Measurements from ENCODE around the gene RAB3GAP1.
"Not testable (repeated sequence)": the region's sequence is repeated elsewhere in the genome, so short reads cannot be mapped to it uniquely, and the experiment has no call there.

The RAB3GAP1 gene

DNA sequence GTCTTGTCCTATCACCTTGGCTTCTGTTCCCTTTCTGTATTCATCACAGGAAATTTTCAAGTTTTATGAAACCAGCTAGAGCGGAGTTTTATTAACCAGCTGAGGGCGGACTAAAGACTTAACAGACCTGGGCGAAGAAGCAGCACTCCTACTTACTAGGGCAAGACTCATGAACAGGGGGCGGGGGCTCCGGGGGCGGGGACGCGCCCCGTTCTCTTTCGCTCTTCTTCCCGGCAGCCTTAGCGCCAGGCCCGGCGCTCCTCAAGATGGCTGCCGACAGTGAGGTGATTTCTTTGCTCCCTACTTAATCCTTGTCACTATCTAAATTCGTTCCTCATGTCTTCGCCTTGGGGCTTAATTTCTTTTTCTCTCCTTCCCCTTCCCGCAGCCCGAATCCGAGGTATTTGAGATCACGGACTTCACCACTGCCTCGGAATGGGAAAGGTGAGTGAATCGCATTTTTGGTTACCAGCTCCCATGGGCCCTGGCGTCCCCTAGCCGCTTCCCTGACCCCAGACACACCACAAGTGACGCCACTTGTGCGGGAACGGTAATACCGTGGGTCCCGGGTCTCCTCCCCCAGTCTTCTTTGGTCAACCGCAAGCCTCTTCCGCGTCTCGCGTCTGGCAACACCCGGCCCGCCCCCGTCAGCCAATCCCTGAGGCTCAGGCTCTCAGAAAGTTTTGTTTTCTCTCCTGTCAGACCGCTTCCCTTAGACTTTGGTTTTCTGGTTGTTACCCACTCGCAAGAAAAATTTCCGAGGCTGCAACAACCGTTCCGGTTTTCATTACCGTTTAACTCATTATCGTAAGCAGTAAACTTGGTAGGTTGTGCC, at the start of gene RAB3GAP1:
Gene RAB3GAP1 (plus strand): TSS at position 251 of the 835 bp plus-strand sequence. CDS start 16 bp downstream, at position 267.
- DNase-seq (ENCODE audit: low spot score) = peak; percentile 88

DNA sequence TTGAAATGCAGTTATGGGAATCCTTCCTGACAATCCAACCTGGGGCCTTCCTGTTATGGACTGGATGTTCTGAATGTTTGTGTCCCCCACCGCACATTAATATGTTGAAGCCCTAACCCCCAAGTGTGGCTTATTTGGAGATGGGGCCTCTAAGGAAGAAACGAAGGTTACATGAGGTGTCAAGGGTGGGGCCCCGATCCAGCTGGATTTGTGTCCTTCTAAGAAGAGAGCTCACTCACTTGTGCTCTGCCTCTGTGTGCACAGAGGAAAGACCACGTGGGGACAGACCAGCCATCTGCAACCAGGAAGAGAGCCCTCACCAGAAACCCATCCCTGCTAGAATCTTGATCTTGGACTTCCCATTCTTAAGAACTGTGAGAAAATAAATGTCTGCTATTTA, 49.3 kb upstream of the RAB3GAP1 start:
- DNase-seq (ENCODE audit: low spot score) = no peak

DNA sequence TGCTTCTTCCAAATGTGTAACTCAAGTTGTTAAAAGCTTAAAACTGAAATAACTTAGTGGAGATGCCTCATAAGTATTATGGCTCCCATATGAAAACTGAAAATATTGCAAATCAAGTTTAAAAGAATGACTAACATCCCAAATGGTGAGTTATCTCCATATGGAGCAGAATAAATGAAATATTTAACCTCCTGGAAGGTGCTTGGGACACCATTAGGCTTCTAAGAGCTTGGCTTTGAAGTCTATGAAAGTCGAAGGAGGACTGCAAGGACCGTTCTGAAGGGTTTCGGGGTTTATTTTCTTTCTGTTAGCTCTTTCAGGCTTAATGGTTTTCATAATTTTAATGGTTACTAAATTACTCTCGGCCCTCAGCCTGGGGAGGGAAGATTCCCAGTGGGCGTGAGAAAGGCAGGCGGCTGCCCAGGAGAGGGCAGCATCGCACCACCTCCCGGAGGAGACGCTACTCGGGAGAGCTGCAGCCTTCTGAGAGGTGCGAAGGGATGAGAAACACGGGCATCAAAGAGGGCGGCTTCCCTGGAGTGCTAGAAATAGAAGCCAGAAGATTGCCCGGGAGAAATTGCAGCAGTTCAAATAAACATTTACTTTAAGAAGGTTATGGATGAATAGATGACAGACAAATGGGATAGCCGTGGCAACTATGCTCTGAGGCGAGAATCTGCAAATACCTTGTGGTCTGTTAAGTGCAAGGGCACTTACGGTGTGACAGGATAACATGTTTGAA, 47.9 kb upstream of the RAB3GAP1 start:
- DNase-seq (ENCODE audit: low spot score) = peak; percentile 71

DNA sequence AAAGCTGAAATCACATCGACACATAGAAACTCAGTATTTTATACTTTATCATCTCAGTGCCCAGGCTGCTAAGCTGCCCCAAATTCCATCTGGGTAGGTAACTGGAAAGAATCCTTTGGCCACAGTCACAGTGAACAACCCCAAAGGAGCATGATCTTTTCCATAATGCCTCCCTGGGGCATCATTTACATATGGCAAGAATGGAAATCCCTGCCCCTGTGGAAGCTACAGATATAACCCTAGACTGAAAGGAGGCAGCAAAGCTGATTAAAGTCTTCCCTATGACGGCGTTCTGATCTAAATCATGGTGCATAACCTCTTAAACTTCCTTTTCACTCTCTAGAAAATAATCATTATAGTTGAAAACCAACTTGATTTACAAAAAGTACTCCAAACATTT, 46.3 kb upstream of the RAB3GAP1 start:
- no peak for DNase-seq (ENCODE audit: low spot score)

DNA sequence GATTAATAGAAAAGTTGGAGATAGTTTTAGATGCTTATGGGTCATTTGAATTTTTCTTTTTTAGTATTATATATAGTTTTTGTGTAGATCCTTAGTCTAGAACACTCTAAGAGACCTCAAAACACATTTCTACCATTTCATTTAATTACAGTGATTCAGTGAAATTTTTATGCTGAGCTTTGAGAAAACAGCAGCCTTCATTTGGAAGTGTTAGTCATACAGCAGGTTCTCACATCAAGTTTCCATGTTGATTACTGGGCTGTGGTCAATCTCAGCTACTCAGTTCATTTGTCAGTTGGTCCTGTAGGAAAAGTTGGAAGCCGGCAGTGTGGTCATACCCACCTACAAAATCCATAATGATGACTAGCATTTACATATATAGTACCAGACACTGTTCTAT, 42.8 kb upstream of the RAB3GAP1 start:
- DNase-seq (ENCODE audit: low spot score) = no peak

DNA sequence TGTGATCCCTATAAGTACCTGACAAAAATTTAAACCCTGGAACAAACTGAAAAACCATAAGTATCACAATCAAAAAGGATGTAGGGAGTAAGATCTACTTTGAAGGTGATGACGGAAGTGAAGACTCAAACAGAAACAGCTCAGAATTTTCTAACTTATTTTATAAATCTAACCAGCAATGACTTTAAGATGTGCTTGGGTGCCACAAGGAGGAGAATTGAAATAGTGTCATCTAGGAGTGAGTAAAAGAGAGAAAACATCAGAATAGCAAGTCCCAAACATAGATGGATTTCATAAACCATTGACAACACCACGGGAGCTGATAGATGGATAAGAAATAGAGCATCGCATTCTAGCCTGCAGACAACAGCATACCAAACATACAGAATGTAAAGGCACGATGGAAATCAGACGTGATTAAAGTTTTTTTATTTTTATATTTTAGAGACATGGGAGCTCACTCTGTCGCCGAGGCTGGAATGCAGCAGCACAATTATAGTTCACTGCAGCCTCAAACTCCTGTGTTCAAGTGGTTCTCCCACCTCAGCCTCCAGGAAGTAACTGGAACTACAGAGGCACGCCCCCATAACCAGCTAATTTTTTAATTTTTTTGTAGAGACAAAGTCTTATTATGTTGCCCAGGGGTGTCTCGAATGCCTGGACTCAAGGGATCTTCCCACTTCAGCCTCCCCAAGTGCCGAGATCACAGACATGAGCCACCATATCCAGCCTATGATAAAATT, 41.7 kb upstream of the RAB3GAP1 start:
- DNase-seq (ENCODE audit: low spot score) = no peak

DNA sequence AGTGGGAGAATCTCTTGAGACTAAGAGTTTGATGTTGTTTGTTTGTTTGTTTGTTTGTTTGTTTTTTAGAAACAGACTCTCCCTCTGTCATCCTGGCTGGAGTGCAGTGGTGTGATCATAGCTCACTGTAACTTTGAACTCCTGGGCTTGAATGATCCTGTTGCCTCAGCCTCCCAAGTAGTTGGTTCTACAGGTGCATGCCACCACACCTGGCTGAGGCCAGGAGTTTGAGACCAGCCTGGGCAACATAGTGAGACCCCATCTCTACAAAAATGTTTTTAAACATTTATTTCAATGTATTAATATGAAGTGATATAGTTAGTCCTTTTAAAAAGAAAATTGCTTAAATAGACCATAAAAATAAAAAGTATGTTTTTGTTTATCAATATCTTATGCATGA, 40.5 kb upstream of the RAB3GAP1 start:
- DNase-seq (ENCODE audit: low spot score) = no peak

DNA sequence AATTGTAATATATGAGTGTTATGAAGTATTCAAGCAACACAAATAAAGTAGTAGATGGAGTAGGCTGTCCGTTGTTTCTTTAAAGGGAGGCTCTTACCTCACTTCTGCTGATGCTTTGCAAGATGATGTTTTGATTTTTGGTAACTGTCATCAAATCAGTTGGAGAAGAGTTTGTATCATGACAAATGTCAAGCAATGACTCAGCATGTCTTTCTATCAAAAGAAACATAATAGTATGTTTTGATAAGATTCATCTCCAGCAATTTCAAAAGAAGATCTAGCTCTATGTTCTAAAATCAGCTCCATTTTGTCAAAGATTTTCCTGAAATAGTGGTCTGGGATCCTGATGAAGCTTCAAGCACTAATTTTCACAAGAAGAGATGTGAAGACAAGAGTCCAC, 30.5 kb upstream of the RAB3GAP1 start:
- DNase-seq (ENCODE audit: low spot score) = no peak

DNA sequence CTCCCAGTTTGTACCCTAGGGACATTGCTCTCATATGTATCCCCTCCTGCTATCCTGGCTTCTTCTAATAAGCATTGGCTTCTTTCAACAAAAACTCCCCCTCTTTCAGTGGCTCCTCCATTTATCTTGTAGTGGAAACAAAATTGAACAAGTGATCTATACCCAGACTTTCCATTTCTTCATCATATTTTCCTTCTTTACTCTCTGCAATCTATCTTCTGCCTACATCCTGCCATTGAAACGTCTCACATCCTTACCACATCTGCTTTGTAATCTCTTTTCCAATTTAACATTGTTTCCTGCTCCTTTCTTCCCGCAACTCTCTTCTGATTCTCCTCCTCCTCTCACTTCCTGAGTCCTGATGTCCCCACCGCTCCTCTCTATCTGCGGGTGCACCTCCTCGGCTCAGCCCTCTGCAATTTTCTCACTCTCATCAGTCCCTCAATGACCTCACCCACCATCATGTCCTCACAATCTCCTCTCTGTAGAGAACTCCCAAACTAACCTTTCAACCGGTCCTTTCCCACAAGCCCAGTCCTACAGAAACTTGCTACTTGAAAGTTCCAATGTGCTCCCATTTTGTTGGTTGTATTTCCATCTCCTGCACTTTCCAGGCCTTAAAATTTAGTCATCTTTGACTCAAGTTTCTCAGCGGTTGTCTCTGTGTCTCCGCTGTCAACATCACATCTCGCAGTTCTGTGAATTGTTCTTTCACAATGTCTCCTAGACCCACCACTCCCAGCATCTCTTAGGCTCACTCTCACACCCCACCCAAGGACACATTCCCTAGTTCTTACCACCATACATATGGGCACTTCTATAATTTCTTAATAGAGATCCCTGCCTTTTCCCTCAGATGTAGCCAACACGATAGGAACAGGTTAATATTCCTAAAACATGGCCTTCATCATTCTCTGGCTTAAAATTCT, 28.9 kb upstream of the RAB3GAP1 start:
- DNase-seq (ENCODE audit: low spot score) = no peak

DNA sequence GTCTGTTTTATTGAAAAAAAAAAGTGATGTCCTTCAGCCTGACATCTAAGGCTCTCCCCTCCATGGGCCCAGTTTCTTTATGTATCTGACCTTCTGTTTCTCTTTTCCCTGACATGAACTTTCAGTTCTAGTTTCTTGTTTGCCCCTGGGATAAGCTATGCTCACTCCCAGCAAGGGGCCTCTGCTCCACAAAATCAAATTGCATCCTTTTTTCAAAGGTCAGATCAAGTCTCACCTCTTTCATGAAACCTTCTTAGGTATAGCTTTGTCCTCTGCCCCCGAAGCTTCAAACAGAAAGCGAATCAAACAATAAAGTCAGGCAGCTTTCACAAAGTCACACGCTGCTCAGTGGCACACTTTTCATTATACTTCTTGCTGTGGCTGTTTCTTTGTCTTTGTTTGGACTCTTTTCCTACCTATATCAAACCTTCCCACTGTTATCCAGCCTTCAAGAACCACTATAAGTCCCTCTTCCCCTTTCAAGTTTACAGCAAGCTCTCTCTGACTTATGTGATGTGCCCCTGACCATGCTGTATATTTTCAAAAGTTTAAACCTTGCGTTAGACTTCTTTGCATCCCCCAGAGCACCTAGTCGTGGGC, 28.1 kb upstream of the RAB3GAP1 start:
- DNase-seq (ENCODE audit: low spot score) = no peak

DNA sequence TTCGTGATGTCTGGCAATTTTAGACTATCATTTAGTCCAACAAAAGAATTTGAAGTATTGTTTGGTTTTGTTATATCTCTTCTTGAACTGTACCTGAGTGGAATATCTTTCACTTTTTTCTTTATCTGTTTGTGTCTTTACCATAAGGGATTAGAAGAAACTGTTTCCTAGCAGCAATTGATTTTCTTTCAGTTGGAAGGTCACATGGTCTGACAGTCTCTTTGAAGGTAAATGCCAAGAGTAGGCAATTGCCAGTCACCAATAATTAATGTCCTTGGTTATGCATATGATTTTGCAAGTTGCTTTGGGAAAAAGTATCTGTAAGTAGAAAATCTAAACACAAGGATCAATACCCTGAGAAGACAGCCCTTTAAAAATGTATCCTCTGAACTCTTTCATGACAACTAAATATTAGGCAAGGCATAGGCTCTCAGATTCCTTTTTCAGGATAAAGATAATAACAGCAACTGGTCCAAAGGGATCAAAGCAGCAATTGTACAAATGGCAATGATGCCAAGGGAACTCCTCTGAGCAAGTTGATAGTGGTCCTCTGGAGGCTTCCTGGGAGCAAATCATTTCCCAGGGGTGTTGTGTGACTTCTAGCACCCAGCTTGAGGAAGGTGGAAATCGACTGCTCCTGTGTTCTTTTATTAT, 22.5 kb upstream of the RAB3GAP1 start:
- DNase-seq (ENCODE audit: low spot score) = no peak

DNA sequence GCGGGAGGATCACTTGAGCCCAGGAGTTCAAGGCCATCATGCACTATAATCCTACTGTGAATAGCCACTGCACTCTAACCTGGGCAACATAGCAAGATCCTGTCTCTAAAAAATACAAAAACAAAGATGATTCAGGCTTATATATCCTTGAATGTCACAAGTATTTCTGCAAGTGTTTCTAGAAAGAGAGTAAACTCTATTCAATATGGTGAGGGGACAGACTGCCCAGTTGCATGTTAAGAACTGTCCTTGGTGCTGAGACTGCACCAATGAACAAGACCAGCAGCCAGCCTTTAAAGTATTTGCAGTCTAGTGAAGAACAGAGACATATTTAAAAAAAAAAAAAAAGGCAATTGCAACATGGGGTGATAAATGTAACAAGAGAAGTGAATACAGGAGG, 21.3 kb upstream of the RAB3GAP1 start:
- DNase-seq (ENCODE audit: low spot score) = peak; percentile 61

DNA sequence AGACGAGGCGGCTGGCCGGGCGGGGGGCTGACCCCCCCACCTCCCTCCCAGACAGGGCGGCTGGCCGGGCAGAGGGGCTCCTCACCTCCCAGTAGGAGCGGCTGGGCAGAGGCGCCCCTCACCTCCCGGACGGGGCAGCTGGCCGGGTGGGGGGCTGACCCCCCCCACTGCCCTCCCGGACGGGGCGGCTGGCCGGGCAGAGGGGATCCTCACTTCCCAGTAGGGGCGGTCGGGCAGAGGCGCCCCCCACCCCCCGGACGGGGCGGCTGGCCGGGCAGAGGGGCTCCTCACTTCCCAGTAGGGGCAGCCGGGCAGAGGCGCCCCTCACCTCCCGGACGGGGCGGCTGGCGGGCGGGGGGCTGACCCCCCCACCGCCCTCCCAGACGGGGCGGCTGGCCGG, 18.9 kb upstream of the RAB3GAP1 start:
- DNase-seq (ENCODE audit: low spot score) = not testable (repeated sequence)

DNA sequence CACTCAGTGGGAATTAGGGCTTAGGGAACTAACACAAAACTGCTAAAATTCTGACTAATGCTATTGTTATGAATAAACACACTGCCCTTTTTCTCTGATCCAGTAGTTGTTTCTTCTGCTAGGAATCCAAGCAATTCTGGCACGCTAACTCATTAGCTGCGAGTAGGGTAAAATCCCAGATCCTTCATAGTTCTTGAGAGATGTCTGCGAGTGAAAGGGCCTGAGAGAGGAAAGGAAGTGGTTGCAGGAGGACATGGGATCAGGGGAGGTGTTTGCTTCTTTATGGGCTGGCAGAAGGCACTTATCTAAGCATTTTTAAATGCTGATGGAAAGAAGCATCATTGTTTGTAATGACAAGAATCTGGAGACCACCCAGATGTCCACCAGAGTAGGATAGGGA, 14.3 kb upstream of the RAB3GAP1 start:
- no peak for DNase-seq (ENCODE audit: low spot score)

DNA sequence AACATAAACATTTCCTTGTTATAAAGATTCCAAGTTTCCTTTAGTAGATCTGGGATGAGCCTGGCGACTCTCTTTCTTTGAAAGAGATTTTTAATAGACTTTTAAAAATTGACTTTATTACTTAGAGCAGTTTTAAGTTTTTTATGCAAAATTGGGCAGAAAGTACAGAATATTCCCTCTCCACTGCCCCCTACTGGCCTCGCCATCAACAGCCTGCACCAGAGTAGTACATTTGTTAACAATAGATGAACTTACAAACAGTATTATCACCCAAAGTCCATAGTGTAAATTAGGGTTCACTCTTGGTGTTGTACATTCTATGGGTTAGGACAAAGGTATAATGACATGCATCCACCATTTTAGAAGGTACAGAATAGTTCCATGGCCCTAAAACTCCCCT, 8.7 kb upstream of the RAB3GAP1 start:
- no peak for DNase-seq (ENCODE audit: low spot score)

DNA sequence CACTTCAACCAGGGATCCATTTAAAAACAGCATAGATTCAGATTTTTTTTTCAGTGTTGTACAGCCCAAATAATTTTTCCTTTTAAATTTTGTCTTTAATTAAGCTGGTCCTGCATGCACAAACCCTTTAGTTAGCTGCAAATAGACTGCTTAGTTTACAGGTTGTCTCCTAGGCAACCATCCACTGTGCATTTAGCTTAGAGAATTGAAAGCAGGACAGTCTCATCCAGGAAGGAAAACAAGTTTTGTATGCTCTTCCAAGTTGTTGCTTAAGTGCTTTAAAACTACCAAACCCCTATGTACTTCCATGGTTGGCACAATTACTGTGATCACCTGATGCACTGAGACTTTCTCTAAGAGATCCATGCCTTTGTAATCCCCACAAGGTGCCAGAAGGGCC, 4.8 kb upstream of the RAB3GAP1 start, which contains the start of gene MAP3K19:
Gene MAP3K19 (minus strand): TSS at position 148 of the 400 bp plus-strand sequence. CDS start 22,800 bp downstream, outside the sequence.
- no peak for DNase-seq (ENCODE audit: low spot score)

DNA sequence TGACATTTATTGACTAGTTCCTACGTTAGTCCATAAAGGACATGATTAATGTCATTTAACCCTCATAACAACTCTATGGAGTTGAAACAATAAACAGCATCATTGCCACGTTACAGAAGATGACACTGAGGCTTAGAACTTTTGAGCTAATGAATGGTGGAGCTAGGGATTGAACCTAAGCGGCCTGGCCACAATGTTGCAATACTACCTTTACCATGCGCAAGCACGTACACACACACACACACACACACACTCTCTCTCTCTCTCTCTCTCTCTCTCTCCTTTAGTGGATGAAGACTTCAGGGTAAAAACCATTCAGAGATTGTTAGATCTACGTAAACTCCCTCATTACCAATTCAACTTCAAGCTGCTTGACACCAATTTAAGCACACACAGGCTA, 4.0 kb upstream of the RAB3GAP1 start:
- no peak for DNase-seq (ENCODE audit: low spot score)

DNA sequence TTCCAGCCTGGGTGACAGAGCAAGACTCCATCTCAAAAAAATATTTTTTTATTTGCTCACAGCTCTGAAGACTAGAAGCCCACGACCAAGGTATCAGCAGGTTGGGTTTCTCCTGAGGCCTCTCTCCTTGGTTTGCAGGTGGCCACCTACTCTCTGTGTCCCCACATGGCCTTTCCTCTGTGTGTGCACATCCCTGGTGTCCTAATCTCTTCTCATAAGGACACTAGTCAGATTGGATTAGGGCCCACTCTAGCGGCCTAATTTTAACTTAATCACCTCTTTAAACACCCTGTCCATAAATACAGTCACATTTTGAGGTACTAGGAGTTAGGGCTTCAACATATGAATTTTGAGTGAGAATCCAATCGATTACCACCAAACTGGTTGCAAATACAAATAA, 2.0 kb upstream of the RAB3GAP1 start:
- no peak for DNase-seq (ENCODE audit: low spot score)

DNA sequence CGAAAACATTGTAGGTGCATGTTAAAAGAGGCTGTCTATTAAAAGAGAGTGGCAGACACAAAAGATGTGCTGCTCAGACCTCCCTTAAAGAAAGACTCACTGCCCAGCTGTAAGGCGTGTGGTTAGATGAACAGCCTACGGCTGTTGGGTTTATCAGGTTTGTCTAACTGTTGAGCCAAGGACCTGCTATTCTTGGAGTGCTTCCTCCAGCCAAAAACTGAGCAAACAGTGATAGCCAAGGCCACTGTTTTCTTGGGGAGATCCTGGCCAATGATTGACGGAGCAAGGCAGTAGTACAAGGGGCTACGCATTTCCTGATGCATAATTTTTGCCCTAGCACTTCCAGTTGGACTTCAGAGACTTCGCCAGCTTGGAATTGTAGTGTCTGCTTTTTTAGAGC, 1.4 kb upstream of the RAB3GAP1 start:
- DNase-seq (ENCODE audit: low spot score) = no peak

DNA sequence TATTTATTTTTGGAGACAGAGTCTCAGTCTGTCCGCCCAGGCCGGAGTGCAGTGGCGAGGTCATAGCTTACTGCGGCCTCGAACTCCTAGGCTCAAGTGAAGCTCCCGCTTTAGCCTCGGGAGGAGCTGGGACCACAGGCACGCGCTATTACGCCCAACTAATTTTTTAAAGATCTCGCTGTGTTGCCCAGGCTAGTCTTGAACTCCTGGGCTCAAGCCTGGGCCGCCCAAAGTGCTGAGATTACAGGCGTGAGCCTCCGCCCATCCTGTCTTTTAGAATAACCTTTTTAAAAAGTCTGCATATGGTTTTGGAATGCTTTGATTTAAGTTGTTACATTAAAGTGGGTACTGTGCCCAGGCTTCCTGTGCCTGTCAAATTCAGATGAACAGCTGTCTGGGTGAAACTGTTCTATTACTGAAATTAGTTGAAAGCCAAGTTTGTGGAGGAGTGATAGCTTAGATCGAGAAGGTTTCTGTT, 944 bp downstream of the RAB3GAP1 start:
- DNase-seq (ENCODE audit: low spot score) = peak; percentile 45

Data from RKO (cell line).